22Rv1 (cell line): ENCODE data around the gene CLN5.

ENCODE experiments used
- H3K27ac ChIP-seq: fragments of 450-650 bp; 2 replicates; pipeline ENCODE4 v1.5.1; 2017
- ZFX ChIP-seq: fragments of 450-650 bp; IDR thresholded peaks from 2 replicates; pipeline ENCODE4 v1.6.1; 2017; ENCODE audit warnings: antibody characterized with exemption, borderline replicate concordance
- TF ChIP-seq, protein P1 (sequence below): fragments of 450-650 bp; IDR thresholded peaks from 2 replicates; pipeline ENCODE4 v1.5.1; 2017; ENCODE audit warnings: mild to moderate bottlenecking

Gene CLN5

DNA sequence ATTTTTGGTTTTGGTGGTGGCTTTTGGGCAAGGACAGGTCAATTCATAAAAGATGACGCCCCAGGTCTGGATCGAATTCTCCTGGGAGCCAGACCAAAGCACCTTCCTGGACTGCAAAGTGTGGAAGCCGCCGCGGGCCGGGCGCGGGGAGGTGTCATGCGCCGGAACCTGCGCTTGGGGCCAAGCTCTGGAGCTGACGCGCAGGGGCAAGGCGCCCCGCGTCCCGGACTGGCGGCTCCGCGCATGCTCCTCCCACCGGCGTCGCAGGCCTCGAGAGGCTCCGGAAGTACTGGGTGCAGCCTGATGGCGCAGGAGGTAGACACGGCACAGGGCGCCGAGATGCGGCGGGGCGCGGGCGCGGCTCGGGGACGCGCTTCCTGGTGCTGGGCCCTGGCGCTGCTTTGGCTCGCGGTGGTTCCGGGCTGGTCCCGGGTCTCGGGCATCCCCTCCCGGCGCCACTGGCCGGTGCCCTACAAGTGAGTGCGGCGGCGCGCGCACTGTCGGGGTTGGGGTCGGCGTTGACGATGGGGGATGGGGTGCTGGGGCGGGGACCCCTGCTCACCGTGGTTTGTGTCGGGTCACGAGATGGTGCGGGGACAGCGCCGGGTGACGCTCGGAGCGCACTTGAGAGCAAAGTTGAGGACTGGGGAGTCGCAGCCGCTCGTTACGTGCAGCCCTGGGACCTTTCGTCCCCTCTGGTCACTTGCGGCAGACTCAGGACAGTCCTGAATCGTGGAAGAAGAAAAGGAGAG lies at the start of gene CLN5:
CLN5 (plus strand) TSS at position 286 of the 752 bp plus-strand sequence; CDS start at position 304, 18 bp downstream.
- H3K27ac ChIP-seq, result peak within 1 kb of the TSS; percentile 55
- TF ChIP-seq ZFX, result no peak
- TF ChIP-seq, protein P1, sequence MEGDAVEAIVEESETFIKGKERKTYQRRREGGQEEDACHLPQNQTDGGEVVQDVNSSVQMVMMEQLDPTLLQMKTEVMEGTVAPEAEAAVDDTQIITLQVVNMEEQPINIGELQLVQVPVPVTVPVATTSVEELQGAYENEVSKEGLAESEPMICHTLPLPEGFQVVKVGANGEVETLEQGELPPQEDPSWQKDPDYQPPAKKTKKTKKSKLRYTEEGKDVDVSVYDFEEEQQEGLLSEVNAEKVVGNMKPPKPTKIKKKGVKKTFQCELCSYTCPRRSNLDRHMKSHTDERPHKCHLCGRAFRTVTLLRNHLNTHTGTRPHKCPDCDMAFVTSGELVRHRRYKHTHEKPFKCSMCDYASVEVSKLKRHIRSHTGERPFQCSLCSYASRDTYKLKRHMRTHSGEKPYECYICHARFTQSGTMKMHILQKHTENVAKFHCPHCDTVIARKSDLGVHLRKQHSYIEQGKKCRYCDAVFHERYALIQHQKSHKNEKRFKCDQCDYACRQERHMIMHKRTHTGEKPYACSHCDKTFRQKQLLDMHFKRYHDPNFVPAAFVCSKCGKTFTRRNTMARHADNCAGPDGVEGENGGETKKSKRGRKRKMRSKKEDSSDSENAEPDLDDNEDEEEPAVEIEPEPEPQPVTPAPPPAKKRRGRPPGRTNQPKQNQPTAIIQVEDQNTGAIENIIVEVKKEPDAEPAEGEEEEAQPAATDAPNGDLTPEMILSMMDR, result no peak

- TF ChIP-seq, protein P1, result no peak
- TF ChIP-seq ZFX, result no peak
- no peak overlapping the region for H3K27ac ChIP-seq
Measured at GRCh38 chr13:76942363-76942762, 49.5 kb upstream of the CLN5 start.

GRCh38 chr13:76943646-76944045 lies 48.2 kb upstream of the CLN5 start:
- H3K27ac ChIP-seq, result no peak overlapping the region
- TF ChIP-seq, protein P1, result no peak
- TF ChIP-seq ZFX, result no peak

DNA sequence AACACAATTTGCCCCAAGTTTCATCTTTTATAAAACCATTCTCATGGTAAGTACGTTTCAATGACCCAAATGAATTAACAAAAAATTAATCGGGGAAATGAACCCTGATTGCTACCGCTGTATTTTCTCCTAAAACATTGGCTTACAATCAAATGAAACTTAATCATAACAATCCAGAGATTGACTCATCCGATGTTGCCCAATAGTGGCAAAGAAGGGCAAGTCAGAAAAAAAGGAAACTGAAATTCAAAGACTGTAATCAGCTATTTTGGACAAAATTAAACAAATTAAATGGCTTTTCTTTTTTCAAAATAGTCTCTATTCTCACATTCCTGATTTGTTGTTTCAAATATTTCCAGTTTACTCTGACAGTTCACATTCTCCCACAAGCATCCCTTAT lies 47.4 kb upstream of the CLN5 start:
- no peak overlapping the region for H3K27ac ChIP-seq

GRCh38 chr13:76948149-76948548 lies 43.7 kb upstream of the CLN5 start, which contains the start of gene ACOD1:
Gene ACOD1 (plus strand): TSS chr13:76948511. CDS start chr13:76948559, 48 bp downstream.
- TF ChIP-seq, protein P1, result no peak
- no peak for TF ChIP-seq ZFX
- no peak within 1 kb of the TSS for H3K27ac ChIP-seq

More for the DNA sequence above, 47.4 kb upstream of the CLN5 start:
- TF ChIP-seq, protein P1, result no peak
- TF ChIP-seq ZFX, result no peak

- no peak overlapping the region for H3K27ac ChIP-seq
- no peak for TF ChIP-seq ZFX
- TF ChIP-seq, protein P1, result no peak
Measured at GRCh38 chr13:76950101-76950500, 41.8 kb upstream of the CLN5 start.

DNA sequence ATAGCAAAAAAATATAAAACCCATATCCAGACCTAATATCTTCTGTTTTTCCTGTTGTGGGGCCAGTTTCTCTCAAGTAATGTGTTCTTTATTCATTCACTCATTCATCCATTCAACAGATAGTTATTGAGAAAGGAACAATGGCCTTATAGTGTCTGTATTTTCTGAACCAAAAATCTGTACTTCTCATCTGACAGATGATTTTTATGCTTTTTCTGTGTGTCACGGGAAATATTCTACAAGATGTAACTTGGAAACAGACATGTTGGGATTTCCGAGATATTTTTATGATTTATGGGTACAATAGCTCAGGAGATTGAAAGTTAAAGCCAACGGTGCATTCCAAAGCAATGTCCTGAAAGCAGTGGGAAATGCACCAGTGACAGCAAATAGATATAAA lies 37.9 kb upstream of the CLN5 start:
- TF ChIP-seq ZFX, result no peak
- TF ChIP-seq, protein P1, result no peak

More for the DNA sequence above, 37.9 kb upstream of the CLN5 start:
- H3K27ac ChIP-seq, result no peak overlapping the region
